Colonic mucosa (tissue), 4 donors: ENCODE measurements around the gene CRTC3. TPM values are rescaled to one million over a fixed set of nuclear protein-coding genes. Genes with fewer than 3 reads are reported as not detected.
A peak's percentile ranks its signal among the peaks of the same experiment; 100 is the strongest.
"Not testable (repeated sequence)": the region's sequence is repeated elsewhere in the genome, so short reads cannot be mapped to it uniquely, and the experiment has no call there.

Source experiments
- DNase-seq: peaks from one replicate; pipeline ENCODE4 v3.0.0-alpha.2; 2020
- H3K27ac ChIP-seq: fragments of 200-600 bp; one replicate; pipeline ENCODE4 v1.8.0; 2021
- H3K27me3 ChIP-seq: fragments of 200-600 bp; one replicate; pipeline ENCODE4 v1.8.0; 2021
- H3K36me3 ChIP-seq: fragments of 200-600 bp; one replicate; pipeline ENCODE4 v1.8.0; 2021
- H3K4me1 ChIP-seq: fragments of 200-600 bp; one replicate; pipeline ENCODE4 v1.8.0; 2021; ENCODE audit warnings: mild to moderate bottlenecking
- H3K4me3 ChIP-seq: fragments of 200-600 bp; one replicate; pipeline ENCODE4 v1.8.0; 2021
- H3K9ac ChIP-seq, 2 donors: one replicate each; pipeline ENCODE4 v1.7.0; 2013; ENCODE audit warnings: control low read depth in 2 of 2, low read depth in 2 of 2, low read length in 2 of 2
- H3K9me3 ChIP-seq: fragments of 200-600 bp; one replicate; pipeline ENCODE4 v1.8.0; 2021
- intact Hi-C: fragments of 100-400 bp; cut with DNase I; formaldehyde crosslinking; loops from one replicate; pipeline ENCODE4 v1.14.1; 2022
- total RNA-seq, 2 donors: library from RNA; stranded (reverse); fragmentation: NEBNext Ultra II Directional in 1 of 2; extraction: Animal tissue kit (Norgen Biotek cat#: 25700) in 1 of 2; gene quantifications; one replicate each; pipeline ENCODE4 v1.2.1, GENCODE V29; 2021
- TF ChIP-seq, protein P1 (sequence below): fragments of 200-600 bp; IDR thresholded peaks from one replicate; pipeline ENCODE4 v1.8.0; 2022; ENCODE audit warnings: antibody characterized with exemption, mild to moderate bottlenecking
- donor health status: healthy.
- donor health status: DM: no; HTN: no; CAD: no.
- donor health status: DM: no; HTN: no; CAD: no.

Gene CRTC3
- total RNA-seq, 2 donors from 2014 or later = 16.1 to 24.2 TPM

GRCh38 chr15:90683371-90683770, 153.6 kb downstream of the CRTC3 start:
- Histone ChIP-seq H3K4me3 (no peak overlapping the region), H3K36me3 (no peaks in the 10 kb centered on the region), H3K9ac (no peak overlapping the region), H3K27me3 (no peaks in the 10 kb centered on the region), H3K4me1 (no peaks in the 10 kb centered on the region), H3K27ac (no peak overlapping the region), H3K9me3 (no peaks in the 10 kb centered on the region)
- intact Hi-C loops = no loop called here
- DNase-seq = no peak
- TF ChIP-seq, protein P1, sequence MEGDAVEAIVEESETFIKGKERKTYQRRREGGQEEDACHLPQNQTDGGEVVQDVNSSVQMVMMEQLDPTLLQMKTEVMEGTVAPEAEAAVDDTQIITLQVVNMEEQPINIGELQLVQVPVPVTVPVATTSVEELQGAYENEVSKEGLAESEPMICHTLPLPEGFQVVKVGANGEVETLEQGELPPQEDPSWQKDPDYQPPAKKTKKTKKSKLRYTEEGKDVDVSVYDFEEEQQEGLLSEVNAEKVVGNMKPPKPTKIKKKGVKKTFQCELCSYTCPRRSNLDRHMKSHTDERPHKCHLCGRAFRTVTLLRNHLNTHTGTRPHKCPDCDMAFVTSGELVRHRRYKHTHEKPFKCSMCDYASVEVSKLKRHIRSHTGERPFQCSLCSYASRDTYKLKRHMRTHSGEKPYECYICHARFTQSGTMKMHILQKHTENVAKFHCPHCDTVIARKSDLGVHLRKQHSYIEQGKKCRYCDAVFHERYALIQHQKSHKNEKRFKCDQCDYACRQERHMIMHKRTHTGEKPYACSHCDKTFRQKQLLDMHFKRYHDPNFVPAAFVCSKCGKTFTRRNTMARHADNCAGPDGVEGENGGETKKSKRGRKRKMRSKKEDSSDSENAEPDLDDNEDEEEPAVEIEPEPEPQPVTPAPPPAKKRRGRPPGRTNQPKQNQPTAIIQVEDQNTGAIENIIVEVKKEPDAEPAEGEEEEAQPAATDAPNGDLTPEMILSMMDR = no peak

DNA sequence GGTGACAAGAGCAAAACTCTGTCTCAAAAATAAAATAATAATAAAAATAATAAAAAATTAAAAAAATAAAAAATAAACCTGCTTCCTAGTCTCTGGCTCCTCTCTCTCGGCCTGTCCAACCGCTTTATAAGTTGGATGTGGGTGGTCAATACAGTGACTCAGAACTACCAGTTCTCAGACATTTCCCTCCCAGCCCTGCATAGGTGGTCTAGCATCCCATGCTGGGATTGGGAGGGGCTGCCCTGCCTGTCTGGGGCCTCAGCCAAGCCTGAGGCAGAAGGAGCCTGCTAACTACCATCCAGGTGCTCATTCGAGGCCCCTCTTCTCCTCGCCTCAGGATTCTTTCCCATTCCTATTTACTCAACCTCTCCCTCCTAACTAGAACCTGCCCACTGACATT, 154.2 kb downstream of the CRTC3 start:
- TF ChIP-seq, protein P1 = no peak
- intact Hi-C loops = no loop called here
- Histone ChIP-seq H3K4me1 (no peaks in the 10 kb centered on the region), H3K4me3 (no peak overlapping the region), H3K36me3 (no peaks in the 10 kb centered on the region), H3K27me3 (no peaks in the 10 kb centered on the region), H3K9me3 (no peaks in the 10 kb centered on the region), H3K9ac (no peak overlapping the region), H3K27ac (no peak overlapping the region)
- no peak for DNase-seq

GRCh38 chr15:90684281-90684680, 154.6 kb downstream of the CRTC3 start:
- Histone ChIP-seq H3K4me3 (no peak overlapping the region), H3K9me3 (no peaks in the 10 kb centered on the region), H3K36me3 (no peaks in the 10 kb centered on the region), H3K27ac (no peak overlapping the region), H3K9ac (no peak overlapping the region), H3K4me1 (no peaks in the 10 kb centered on the region), H3K27me3 (no peaks in the 10 kb centered on the region)
- intact Hi-C loops = no loop called here
- TF ChIP-seq, protein P1 = no peak
- no peak for DNase-seq

DNA sequence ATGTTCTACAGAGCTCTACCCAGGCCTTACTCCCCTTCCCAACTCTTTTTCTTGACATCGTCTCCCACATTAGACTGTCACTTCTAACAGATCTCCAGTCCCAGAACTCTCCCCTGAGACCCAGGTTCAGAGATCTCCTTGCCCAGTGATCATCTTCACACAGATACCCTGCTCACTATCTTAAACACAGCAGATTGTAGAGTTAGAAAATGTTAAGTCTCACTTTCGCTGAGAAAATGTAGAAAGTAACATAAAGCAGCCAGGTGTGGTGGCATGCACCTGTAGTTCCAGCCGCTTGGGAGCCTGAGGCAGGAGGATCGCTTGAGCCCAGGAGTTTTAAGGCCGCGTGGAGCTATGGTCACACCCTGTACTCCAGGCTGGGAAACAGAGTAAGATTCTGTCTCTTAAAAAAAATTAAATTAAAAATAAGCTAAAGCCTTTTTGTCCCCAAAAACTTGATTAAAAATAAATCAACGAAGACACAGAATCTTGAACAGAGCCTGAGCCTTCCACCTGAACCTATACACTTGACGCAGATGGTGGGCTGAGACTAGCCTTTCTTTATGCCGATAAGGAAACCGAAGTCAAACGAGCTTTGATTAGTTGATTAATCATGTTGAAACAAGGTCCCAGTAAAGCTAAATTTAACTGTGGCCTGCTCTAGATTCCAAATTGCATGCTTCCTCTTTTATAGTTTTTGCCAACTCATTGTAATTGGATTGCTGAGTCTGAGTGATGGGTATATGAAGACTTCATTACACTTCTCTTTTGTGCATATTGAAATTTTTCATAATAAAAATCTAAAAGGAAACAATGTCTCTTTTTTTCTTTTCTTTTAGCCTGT, 156.1 kb downstream of the CRTC3 start:
- Histone ChIP-seq H3K9me3 (no peaks in the 10 kb centered on the region), H3K27ac (peak overlapping the region; percentile 0), H3K4me3 (no peak overlapping the region), H3K9ac (no peak overlapping the region), H3K27me3 (no peaks in the 10 kb centered on the region), H3K36me3 (no peaks in the 10 kb centered on the region), H3K4me1 (no peaks in the 10 kb centered on the region)
- intact Hi-C loops = no loop called here
- TF ChIP-seq, protein P1 = no peak
- no peak for DNase-seq

DNA sequence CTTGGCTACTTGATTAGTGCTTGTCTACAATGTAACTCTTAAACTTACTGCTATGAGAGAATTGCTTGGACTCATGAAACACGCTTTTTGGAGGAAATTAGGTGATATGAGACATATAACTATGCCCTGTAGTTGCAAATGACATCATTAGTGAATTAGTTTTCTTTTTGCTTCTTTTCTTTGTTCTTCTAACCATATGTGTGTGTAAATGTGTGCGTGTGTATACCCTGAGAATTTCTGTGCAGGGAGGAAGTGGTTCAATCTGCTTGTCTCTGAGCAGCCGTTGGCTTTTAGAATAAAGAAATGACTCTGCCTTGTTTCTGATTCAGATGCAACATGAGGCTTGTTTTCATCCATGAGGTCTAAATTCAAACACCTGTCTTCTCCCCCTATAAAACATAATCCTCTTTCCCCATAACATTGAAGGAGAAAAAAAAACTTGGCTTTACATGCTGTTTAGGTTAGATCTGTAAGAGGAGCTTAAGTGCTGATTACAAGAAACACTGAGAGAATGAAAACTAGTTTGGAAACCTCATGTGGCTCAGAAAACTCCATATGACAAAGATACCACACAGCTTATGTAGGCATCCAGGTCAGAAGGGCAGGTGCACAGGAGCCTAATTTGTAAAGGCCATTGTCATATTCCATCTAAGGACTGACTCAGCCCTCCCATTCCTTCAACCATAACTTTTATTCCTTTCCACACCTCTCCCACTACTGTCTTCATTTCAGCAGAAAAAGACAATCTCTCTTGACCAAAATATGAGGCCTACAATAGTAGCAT, 156.9 kb downstream of the CRTC3 start:
- no peaks in the 10 kb centered on the region for H3K9me3 ChIP-seq
- no peak overlapping the region for H3K4me3 ChIP-seq
- peak overlapping the region; percentile 0 for H3K27ac ChIP-seq
- no peaks in the 10 kb centered on the region for H3K36me3 ChIP-seq
- intact Hi-C loops = no loop called here
- no peaks in the 10 kb centered on the region for H3K27me3 ChIP-seq
- TF ChIP-seq, protein P1 = no peak
- H3K9ac ChIP-seq = no peak overlapping the region
- no peaks in the 10 kb centered on the region for H3K4me1 ChIP-seq
- DNase-seq = no peak

DNA sequence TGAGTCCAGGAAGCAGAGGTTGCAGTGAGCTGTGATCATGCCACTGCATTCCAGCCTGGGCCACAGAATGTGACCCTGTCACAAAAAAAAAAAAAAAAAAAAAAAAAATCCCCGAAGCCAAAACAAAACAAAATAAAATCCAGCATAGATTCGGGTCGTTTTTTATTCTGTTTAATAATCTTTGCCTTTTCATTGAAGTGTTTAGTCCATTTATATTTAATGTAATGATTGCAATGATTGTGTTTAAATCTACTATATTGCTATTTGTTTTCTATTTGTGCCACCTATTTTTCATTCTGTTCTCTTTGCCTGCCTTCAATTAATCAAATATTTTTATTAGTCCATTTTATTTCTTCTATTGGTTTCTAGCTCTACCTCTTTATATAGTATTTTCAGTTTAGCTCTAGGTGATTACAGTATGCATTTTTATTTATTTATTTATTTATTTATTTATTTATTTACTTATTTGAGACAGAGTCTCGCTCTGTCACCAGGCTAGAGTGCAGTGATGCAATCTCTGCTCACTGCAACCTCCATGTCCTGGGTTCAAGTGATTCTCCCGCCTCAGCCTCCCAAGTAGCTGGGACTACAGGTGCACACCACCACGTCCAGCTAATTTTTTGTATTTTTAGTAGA, 159.7 kb downstream of the CRTC3 start:
- H3K9ac ChIP-seq, DNase-seq, H3K4me3 ChIP-seq, H3K27ac ChIP-seq, H3K36me3 ChIP-seq, H3K9me3 ChIP-seq, intact Hi-C loops, H3K27me3 ChIP-seq, H3K4me1 ChIP-seq: not testable (repeated sequence)
